K562 (cell line): Measurements from ENCODE around the gene PRDX1. TPM values are rescaled to one million over a fixed set of nuclear protein-coding genes. Genes with fewer than 3 reads are reported as not detected.

Experiments
- CEBPG ChIP-seq, 3 experiments: fragments of 200-800 bp in 1 of 3; sonication (Bioruptor generic) in 1 of 3; sonication (generic) in 1 of 3; formaldehyde crosslinking in 1 of 3; IDR thresholded peaks in 2 of 3; conservative IDR thresholded peaks in 1 of 3; 2 replicates each; pipeline versions ENCODE4 v1.6.1 to v1.8.0; 2016 to 2022; ENCODE audit warnings: missing compliant biosample characterization in 2 of 3, missing genetic modification characterization in 2 of 3, mild to moderate bottlenecking in 1 of 3, missing genetic modification reagents in 1 of 3
- CUX1 ChIP-seq: fragments of 200-800 bp; sonication (Bioruptor generic); IDR thresholded peaks from 2 replicates; pipeline ENCODE4 v1.6.1; 2016; ENCODE audit warnings: missing genetic modification characterization, missing compliant biosample characterization
- EZH2 ChIP-seq: IDR thresholded peaks from 2 replicates; pipeline ENCODE4 v1.6.1; 2012; ENCODE audit warnings: low read depth, mild to moderate bottlenecking, inconsistent platforms, low read length, borderline replicate concordance
- NFRKB ChIP-seq: fragments of 450-650 bp; IDR thresholded peaks from 2 replicates; pipeline ENCODE4 v1.6.1; 2016; ENCODE audit warnings: low read depth
- PML ChIP-seq: IDR thresholded peaks from 2 replicates; pipeline ENCODE4 v1.6.1; 2012; ENCODE audit warnings: low read length, inconsistent platforms
- PRPF4 ChIP-seq: fragments of 200-400 bp; formaldehyde crosslinking; IDR thresholded peaks from one replicate; pipeline ENCODE4 v1.6.1; 2017; ENCODE audit warnings: low read length, low read depth, mild to moderate bottlenecking; ENCODE audit not compliant: insufficient read depth, poor library complexity, severe bottlenecking
- SMARCB1 ChIP-seq: IDR thresholded peaks from 2 replicates; pipeline ENCODE4 v1.6.1; 2011; ENCODE audit warnings: improper control_type of control experiment, low read depth; ENCODE audit not compliant: insufficient read length
- TAF9B ChIP-seq: fragments of 450-650 bp; IDR thresholded peaks from 2 replicates; pipeline ENCODE4 v1.6.1; 2018; ENCODE audit warnings: mild to moderate bottlenecking; ENCODE audit not compliant: partially characterized antibody
- ZBTB2 ChIP-seq: fragments of 450-650 bp; IDR thresholded peaks from 2 replicates; pipeline ENCODE4 v1.6.1; 2016; ENCODE audit warnings: antibody characterized with exemption
- ZMIZ1 ChIP-seq, 2 experiments: fragments of 150-350 bp in 1 of 2; IDR thresholded peaks; 2 replicates each; pipeline ENCODE4 v1.6.1; 2012 to 2016; ENCODE audit warnings: low read depth in 2 of 2, low read length in 2 of 2, mild to moderate bottlenecking in 1 of 2, moderate library complexity in 1 of 2
- ZNF354B ChIP-seq: fragments of 250-450 bp; sonication (Bioruptor Pico); IDR thresholded peaks from 2 replicates; pipeline ENCODE4 v1.4.0; 2020
- polyA plus RNA-seq, 8 experiments: library from polyadenylated mRNA; depleted of rRNA in 4 of 8; stranded (reverse) in 5 of 8; unstranded in 3 of 8; fragments of >200 nt; fragmentation: Nextera tagmentation in 2 of 8; fragmentation: Illumina TruSeq in 1 of 8; extraction: Ambion mirVana in 2 of 8; extraction: Trizol in 1 of 8; gene quantifications; 2 replicates each; pipeline versions ENCODE4 v1.2.1 to v1.2.3, GENCODE V29; 2011 to 2014; ENCODE audit warnings: inconsistent platforms in 1 of 8, missing spikeins in 1 of 8
- total RNA-seq, 7 experiments: library from RNA; depleted of rRNA in 6 of 7; stranded (reverse); fragments of >200 nt in 6 of 7; fragmentation: Illumina TruSeq in 2 of 7; extraction: Trizol in 2 of 7; gene quantifications; 2 replicates each; pipeline versions ENCODE4 v1.2.1 to v1.2.3, GENCODE V29; 2011 to 2021; ENCODE audit warnings: low replicate concordance in 1 of 7
- TF ChIP-seq, protein P1 (sequence below): fragments of 450-650 bp; IDR thresholded peaks from one replicate; pipeline ENCODE4 v1.6.1; 2018; ENCODE audit warnings: mild to moderate bottlenecking, moderate library complexity; ENCODE audit not compliant: partially characterized antibody

The PRDX1 gene
- total and polyA plus RNA-seq, 9 of the 15 experiments (the other 6 are each of a cell fraction or from before 2014, with no cell fraction given), result 748 to 2,388 (median 1,045) TPM

GRCh38 chr1:45490626-45491486 is 30.8 kb downstream of the PRDX1 start, which contains the start of gene TESK2 (continued):
- no peak for TF ChIP-seq CUX1 (CRISPR knock-in tag)
- no peak for TF ChIP-seq NFRKB
- TF ChIP-seq PRPF4, result no peak
- TF ChIP-seq, protein P1, sequence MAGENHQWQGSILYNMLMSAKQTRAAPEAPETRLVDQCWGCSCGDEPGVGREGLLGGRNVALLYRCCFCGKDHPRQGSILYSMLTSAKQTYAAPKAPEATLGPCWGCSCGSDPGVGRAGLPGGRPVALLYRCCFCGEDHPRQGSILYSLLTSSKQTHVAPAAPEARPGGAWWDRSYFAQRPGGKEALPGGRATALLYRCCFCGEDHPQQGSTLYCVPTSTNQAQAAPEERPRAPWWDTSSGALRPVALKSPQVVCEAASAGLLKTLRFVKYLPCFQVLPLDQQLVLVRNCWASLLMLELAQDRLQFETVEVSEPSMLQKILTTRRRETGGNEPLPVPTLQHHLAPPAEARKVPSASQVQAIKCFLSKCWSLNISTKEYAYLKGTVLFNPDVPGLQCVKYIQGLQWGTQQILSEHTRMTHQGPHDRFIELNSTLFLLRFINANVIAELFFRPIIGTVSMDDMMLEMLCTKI, result no peak
- no peak for TF ChIP-seq PML
- TF ChIP-seq SMARCB1, result no peak
- no peak for TF ChIP-seq EZH2
- peak; percentile 59 for TF ChIP-seq CEBPG (CRISPR knock-in tag; IDR thresholded peaks at IDR 0.05)
- peak; percentile 68 to 75 for TF ChIP-seq CEBPG (tag; conservative IDR thresholded peaks at IDR 0.05 in 1 of 2, IDR thresholded peaks at IDR 0.05 in 1 of 2)
- no peak for TF ChIP-seq ZMIZ1 (IDR thresholded peaks at IDR 0.05; ENCODE audit: low read depth in 2 of 2, low read length in 2 of 2)
- no peak for TF ChIP-seq ZNF354B
- peak; percentile 42; the same call in 1 of the 2 replicates for TF ChIP-seq ZBTB2
- TF ChIP-seq TAF9B, result no peak
